Measurements from ENCODE around the gene CD300LD.

The CD300LD gene

DNA sequence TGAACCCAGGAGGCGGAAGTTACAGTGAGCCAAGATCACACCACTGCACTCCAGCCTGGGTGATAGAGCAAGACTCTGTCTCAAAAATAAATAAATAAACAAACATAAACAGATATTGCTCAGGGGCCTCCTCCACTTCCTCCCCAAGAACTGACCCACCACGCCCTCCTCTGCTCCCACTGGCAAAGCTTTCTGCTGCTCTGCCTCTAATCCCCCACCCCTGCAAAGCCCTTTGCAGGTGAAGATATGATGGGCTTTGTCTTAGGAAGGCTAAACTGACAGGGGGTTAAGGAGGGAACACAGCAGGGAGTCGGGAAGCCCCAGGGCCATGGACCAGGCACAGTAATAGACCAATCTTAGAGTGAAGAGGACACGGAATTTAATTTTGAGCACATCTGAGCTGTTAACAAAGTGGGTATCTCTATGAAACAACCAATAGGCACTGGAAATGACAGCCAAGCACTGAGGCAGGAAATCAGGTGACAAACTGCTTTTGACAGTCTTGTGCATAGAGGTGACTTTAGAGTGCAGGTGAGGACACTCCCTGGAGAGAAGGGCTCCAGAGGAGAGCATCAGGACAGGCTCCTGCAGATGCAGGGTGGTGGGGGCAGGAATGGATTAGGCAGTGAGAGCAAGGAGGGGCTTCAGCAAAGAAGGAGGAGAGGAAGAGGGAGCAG is 6.4 kb upstream of the CD300LD start:
- Histone ChIP-seq H3K4me3 (ENCODE audit: insufficient read depth, low read length, poor library complexity, severe bottlenecking) (no peak overlapping the region), H3K79me2 (ENCODE audit: insufficient read depth, low read length) (no peaks in the 10 kb centered on the region), H3K4me2 (ENCODE audit: low read depth, low read length, poor library complexity, severe bottlenecking) (no peak overlapping the region), H3K27ac (ENCODE audit: low read depth, low read length) (no peak overlapping the region), H4K20me1 (ENCODE audit: low read depth, low read length) (no peaks in the 10 kb centered on the region), H3K36me3 (ENCODE audit: low read length) (no peaks in the 10 kb centered on the region), H3K9ac (ENCODE audit: low read length) (no peak overlapping the region), H3K9me3 (ENCODE audit: insufficient read depth, low read length) (no peaks in the 10 kb centered on the region), H3F3A (ENCODE audit: insufficient read depth) (no peaks in the 10 kb centered on the region), H3K9me2 (replicated peaks; ENCODE audit: insufficient read depth, low read length) (no peaks in the 10 kb centered on the region), H2AFZ (ENCODE audit: low read depth, low read length, severe bottlenecking) (no peak overlapping the region), H3K27me3 (ENCODE audit: low read length) (no peaks in the 10 kb centered on the region)
- no peak for TF ChIP-seq EZH2phosphoT487 (conservative IDR thresholded peaks at IDR 0.05; ENCODE audit: low read length)
- TF ChIP-seq, protein P1, sequence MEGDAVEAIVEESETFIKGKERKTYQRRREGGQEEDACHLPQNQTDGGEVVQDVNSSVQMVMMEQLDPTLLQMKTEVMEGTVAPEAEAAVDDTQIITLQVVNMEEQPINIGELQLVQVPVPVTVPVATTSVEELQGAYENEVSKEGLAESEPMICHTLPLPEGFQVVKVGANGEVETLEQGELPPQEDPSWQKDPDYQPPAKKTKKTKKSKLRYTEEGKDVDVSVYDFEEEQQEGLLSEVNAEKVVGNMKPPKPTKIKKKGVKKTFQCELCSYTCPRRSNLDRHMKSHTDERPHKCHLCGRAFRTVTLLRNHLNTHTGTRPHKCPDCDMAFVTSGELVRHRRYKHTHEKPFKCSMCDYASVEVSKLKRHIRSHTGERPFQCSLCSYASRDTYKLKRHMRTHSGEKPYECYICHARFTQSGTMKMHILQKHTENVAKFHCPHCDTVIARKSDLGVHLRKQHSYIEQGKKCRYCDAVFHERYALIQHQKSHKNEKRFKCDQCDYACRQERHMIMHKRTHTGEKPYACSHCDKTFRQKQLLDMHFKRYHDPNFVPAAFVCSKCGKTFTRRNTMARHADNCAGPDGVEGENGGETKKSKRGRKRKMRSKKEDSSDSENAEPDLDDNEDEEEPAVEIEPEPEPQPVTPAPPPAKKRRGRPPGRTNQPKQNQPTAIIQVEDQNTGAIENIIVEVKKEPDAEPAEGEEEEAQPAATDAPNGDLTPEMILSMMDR (IDR thresholded peaks at IDR 0.05; ENCODE audit: insufficient read depth, low read length, poor library complexity, severe bottlenecking) = no peak

DNA sequence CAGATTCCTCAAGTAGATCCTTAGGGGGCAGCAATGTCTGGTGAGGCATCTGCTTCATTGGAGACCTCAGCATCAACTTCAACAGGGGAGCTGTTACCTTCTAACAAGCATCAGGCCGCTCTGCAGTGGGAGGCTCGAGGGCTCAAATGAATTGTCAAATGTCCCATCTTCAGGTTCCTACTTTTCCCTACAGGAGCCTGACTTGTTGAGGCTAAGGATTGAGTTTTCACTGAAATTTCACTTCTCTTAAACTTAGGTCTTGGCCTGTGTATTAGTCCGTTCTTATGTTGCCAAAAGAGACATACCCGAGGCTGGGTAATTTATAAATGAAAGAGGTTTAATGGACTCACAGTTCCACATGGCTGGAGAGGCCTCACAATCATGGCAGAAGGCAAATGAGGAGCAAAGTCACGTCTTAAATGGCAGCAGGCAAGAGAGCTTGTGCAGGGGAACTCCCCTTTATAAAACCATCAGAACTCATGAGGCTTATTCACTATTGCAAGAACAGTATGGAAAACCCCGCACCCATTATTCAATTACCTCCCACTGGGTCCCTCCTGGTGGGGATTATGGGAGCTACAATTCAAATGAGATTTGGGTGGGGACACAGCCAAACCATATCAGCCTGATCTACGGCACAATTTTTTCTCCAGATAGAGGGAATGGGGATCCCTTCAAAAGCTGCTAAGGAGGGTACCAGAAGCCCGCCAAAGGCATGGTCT is 5.1 kb upstream of the CD300LD start:
- H3K9me3 ChIP-seq (ENCODE audit: insufficient read depth, low read length) = no peaks in the 10 kb centered on the region
- no peak overlapping the region for H3K4me2 ChIP-seq (ENCODE audit: low read depth, low read length, poor library complexity, severe bottlenecking)
- H3K27ac ChIP-seq (ENCODE audit: low read depth, low read length) = no peak overlapping the region
- H3K9me2 ChIP-seq (replicated peaks; ENCODE audit: insufficient read depth, low read length) = no peaks in the 10 kb centered on the region
- no peaks in the 10 kb centered on the region for H3K79me2 ChIP-seq (ENCODE audit: insufficient read depth, low read length)
- H4K20me1 ChIP-seq (ENCODE audit: low read depth, low read length) = no peaks in the 10 kb centered on the region
- H3K4me3 ChIP-seq (ENCODE audit: insufficient read depth, low read length, poor library complexity, severe bottlenecking) = no peak overlapping the region
- H3K36me3 ChIP-seq (ENCODE audit: low read length) = no peaks in the 10 kb centered on the region
- no peaks in the 10 kb centered on the region for H3F3A ChIP-seq (ENCODE audit: insufficient read depth)
- TF ChIP-seq EZH2phosphoT487 (conservative IDR thresholded peaks at IDR 0.05; ENCODE audit: low read length) = no peak
- TF ChIP-seq, protein P1 (IDR thresholded peaks at IDR 0.05; ENCODE audit: insufficient read depth, low read length, poor library complexity, severe bottlenecking) = no peak
- no peaks in the 10 kb centered on the region for H3K27me3 ChIP-seq (ENCODE audit: low read length)
- H2AFZ ChIP-seq (ENCODE audit: low read depth, low read length, severe bottlenecking) = no peak overlapping the region
- H3K9ac ChIP-seq (ENCODE audit: low read length) = no peak overlapping the region

DNA sequence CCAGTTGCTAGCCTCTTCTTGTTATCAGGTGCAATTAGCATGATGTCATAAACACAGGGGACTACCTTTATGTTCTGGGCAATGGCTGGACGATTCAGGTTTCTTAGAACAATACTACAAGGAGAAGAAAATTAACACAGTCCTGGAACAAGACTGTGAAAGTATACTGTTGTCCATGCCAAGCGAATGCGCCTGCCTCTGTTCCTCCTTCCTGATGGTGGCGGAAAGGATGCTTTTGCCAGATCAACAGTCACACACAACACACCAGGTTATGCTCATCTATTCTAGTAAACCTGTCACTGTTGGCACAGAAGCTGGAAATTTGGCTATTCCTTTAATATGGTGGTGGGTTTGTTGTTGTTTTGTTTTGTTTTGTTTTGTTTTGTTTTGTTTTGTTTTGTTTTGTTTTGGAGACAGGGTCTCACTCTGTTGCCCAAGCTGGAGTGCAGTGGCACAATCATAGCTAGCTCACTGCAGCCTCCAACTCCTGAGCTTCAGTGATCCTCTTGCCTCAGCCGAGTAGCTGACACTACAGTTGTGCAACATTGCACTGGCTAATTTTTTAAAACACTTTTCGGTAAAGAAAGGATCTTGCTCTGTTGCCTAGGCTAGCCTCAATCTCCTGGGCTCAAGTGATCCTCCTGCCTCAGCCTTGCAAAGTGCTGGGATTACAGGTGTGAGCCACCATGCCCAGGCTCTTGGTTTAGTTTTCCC is 3.1 kb upstream of the CD300LD start:
- no peak overlapping the region for H3K4me2 ChIP-seq (ENCODE audit: low read depth, low read length, poor library complexity, severe bottlenecking)
- H3K9me2 ChIP-seq (replicated peaks; ENCODE audit: insufficient read depth, low read length) = no peaks in the 10 kb centered on the region
- H3K36me3 ChIP-seq (ENCODE audit: low read length) = no peaks in the 10 kb centered on the region
- no peaks in the 10 kb centered on the region for H3F3A ChIP-seq (ENCODE audit: insufficient read depth)
- H4K20me1 ChIP-seq (ENCODE audit: low read depth, low read length) = no peaks in the 10 kb centered on the region
- H3K9me3 ChIP-seq (ENCODE audit: insufficient read depth, low read length) = no peaks in the 10 kb centered on the region
- H3K9ac ChIP-seq (ENCODE audit: low read length) = no peak overlapping the region
- no peaks in the 10 kb centered on the region for H3K27me3 ChIP-seq (ENCODE audit: low read length)
- no peaks in the 10 kb centered on the region for H3K79me2 ChIP-seq (ENCODE audit: insufficient read depth, low read length)
- H3K4me3 ChIP-seq (ENCODE audit: insufficient read depth, low read length, poor library complexity, severe bottlenecking) = no peak overlapping the region
- no peak overlapping the region for H2AFZ ChIP-seq (ENCODE audit: low read depth, low read length, severe bottlenecking)
- TF ChIP-seq, protein P1 (IDR thresholded peaks at IDR 0.05; ENCODE audit: insufficient read depth, low read length, poor library complexity, severe bottlenecking) = no peak
- TF ChIP-seq EZH2phosphoT487 (conservative IDR thresholded peaks at IDR 0.05; ENCODE audit: low read length) = no peak
- H3K27ac ChIP-seq (ENCODE audit: low read depth, low read length) = no peak overlapping the region

All from SU-DHL-6 (cell line).